PFSK-1 (cell line): ENCODE data around the gene ACTN4.

Source experiments
- FOXP2 ChIP-seq: optimal IDR thresholded peaks from 2 replicates; pipeline ENCODE3; 2011; ENCODE audit warnings: borderline replicate concordance, control low read depth, inconsistent platforms; ENCODE audit not compliant: insufficient read depth; ENCODE audit errors: extremely low read length, extremely low read depth
- POLR2AphosphoS5 ChIP-seq: IDR thresholded peaks from 2 replicates; pipeline ENCODE4 v1.6.1; 2012; ENCODE audit warnings: low read depth, mild to moderate bottlenecking, control low read depth, low read length, moderate library complexity
- SIN3A ChIP-seq: IDR thresholded peaks from 2 replicates; pipeline ENCODE4 v1.6.1; 2012; ENCODE audit warnings: mild to moderate bottlenecking, low read length, moderate library complexity, borderline replicate concordance; ENCODE audit not compliant: insufficient read depth
- TAF1 ChIP-seq: IDR thresholded peaks from 2 replicates; pipeline ENCODE4 v1.6.1; 2012; ENCODE audit warnings: low read length, control low read depth, borderline replicate concordance; ENCODE audit not compliant: insufficient read depth
- TF ChIP-seq, protein P1 (sequence below), 2 experiments: IDR thresholded peaks; 2 replicates each; pipeline versions ENCODE4 v1.6.1 to v1.8.0; 2011 to 2012; ENCODE audit warnings: low read depth in 2 of 2, low read length in 2 of 2, control low read depth in 1 of 2, inconsistent platforms in 1 of 2, mild to moderate bottlenecking in 1 of 2, moderate library complexity in 1 of 2; ENCODE audit not compliant: insufficient read depth in 1 of 2

Gene ACTN4

GRCh38 chr19:38736413-38737280 lies 89.2 kb downstream of the ACTN4 start:
- TF ChIP-seq, protein P1, sequence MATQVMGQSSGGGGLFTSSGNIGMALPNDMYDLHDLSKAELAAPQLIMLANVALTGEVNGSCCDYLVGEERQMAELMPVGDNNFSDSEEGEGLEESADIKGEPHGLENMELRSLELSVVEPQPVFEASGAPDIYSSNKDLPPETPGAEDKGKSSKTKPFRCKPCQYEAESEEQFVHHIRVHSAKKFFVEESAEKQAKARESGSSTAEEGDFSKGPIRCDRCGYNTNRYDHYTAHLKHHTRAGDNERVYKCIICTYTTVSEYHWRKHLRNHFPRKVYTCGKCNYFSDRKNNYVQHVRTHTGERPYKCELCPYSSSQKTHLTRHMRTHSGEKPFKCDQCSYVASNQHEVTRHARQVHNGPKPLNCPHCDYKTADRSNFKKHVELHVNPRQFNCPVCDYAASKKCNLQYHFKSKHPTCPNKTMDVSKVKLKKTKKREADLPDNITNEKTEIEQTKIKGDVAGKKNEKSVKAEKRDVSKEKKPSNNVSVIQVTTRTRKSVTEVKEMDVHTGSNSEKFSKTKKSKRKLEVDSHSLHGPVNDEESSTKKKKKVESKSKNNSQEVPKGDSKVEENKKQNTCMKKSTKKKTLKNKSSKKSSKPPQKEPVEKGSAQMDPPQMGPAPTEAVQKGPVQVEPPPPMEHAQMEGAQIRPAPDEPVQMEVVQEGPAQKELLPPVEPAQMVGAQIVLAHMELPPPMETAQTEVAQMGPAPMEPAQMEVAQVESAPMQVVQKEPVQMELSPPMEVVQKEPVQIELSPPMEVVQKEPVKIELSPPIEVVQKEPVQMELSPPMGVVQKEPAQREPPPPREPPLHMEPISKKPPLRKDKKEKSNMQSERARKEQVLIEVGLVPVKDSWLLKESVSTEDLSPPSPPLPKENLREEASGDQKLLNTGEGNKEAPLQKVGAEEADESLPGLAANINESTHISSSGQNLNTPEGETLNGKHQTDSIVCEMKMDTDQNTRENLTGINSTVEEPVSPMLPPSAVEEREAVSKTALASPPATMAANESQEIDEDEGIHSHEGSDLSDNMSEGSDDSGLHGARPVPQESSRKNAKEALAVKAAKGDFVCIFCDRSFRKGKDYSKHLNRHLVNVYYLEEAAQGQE (IDR thresholded peaks at IDR 0.05; ENCODE audit: insufficient read depth in 1 of 2, low read depth in 2 of 2, low read length in 2 of 2), result no peak
- no peak for TF ChIP-seq FOXP2
- no peak for TF ChIP-seq POLR2AphosphoS5
- no peak for TF ChIP-seq SIN3A
- no peak for TF ChIP-seq TAF1

DNA sequence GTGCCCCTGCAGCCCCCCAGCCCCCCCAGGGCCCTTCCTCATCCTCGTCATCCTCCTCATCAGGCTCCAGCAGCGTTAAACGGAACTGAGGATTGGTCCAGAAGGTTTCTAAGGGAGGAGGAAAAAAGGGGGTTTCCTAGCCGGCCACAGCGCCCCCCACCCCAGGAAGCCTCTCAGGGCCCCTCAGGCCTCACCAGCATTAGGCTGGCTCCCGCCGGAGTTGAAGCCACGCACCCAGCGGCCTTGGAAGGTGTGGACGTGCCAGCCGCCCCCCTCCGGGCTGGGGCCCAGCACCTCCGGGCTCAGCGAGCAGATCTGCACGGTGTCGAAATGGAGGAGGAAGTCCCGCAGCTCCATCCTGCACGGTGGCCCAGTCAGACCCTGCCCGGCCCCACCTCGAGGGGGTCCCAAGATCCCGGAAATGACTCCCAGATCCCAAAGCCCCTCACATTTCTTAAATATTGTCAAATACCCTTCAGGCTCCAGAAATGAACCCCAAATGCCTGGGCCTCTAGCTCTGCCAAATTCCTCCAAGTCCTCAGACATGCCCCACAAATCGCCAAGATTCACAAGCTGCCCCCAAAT lies 89.9 kb downstream of the ACTN4 start:
- TF ChIP-seq, protein P1 (IDR thresholded peaks at IDR 0.05; ENCODE audit: insufficient read depth in 1 of 2, low read depth in 2 of 2, low read length in 2 of 2), result no peak
- no peak for TF ChIP-seq POLR2AphosphoS5
- TF ChIP-seq SIN3A, result no peak
- no peak for TF ChIP-seq FOXP2
- no peak for TF ChIP-seq TAF1

DNA sequence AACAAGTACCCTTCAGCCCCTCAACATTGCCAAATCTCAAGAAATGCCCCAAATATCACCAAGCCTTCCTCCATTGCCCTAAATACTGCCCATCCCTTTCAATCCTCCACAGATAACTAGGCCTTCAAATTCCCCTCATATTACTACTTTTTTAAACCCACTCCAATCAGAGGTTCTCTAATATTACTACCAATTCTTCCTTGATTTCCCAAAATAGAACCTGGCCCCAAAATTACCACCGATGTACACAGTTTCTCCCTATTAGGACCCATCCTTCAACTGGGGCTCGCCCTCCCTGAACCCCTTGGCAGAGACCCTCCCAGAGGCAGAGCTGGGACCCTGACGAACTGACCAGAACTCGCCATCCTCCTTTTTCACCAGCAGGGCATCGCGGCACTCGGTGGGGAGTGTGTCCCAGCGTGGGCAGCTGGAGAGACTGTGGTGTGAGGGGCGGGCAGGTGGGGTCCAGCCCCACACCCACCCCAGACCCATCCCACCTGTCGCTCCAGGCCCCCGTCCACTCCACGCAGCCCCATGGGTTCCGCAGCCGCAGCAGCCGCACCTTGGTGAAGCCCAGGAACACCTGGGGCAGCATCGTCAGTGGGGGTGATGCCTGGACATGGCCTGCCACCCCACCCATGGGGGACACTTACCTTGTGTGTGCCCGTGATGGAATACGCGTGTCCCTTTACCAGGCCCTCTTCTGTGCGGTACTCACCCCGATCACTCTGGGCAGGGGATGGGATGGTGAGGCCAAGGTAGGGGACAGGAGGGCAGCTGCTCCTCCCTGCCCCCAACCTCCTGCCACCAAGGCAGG lies 90.7 kb downstream of the ACTN4 start:
- TF ChIP-seq, protein P1 (IDR thresholded peaks at IDR 0.05; ENCODE audit: insufficient read depth in 1 of 2, low read depth in 2 of 2, low read length in 2 of 2), result no peak
- TF ChIP-seq SIN3A (no peak), TAF1 (no peak), FOXP2 (no peak), POLR2AphosphoS5 (no peak)

GRCh38 chr19:38739440-38740256 lies 92.2 kb downstream of the ACTN4 start:
- TF ChIP-seq, protein P1 (IDR thresholded peaks at IDR 0.05; ENCODE audit: insufficient read depth in 1 of 2, low read depth in 2 of 2, low read length in 2 of 2), result no peak
- TF ChIP-seq FOXP2 (no peak), POLR2AphosphoS5 (no peak)
